ENCODE measurements around the gene SLC36A3.
"Not testable (repeated sequence)": the region's sequence is repeated elsewhere in the genome, so short reads cannot be mapped to it uniquely, and the experiment has no call there.

SLC36A3 gene

GRCh38 chr5:151309266-151309665 is 5.7 kb upstream of the SLC36A3 start:
- DNase-seq (ENCODE audit: low read depth in 1 of 2, low spot score in 1 of 2), result not testable (repeated sequence)

GRCh38 chr5:151298063-151298855 is 5.3 kb downstream of the SLC36A3 start:
- no peak for DNase-seq (ENCODE audit: low read depth in 1 of 2, low spot score in 1 of 2)

GRCh38 chr5:151296974-151297373 is 6.6 kb downstream of the SLC36A3 start:
- DNase-seq (ENCODE audit: low read depth in 1 of 2, low spot score in 1 of 2), result no peak

- no peak for DNase-seq (ENCODE audit: low read depth in 1 of 2, low spot score in 1 of 2)
These were observed 7.1 kb downstream of the SLC36A3 start for GRCh38 chr5:151296478-151296830.

GRCh38 chr5:151295791-151296477 is 7.6 kb downstream of the SLC36A3 start:
- no peak for DNase-seq (ENCODE audit: low read depth in 1 of 2, low spot score in 1 of 2)

- no peak for DNase-seq (ENCODE audit: low read depth in 1 of 2, low spot score in 1 of 2)
These were observed 8.4 kb downstream of the SLC36A3 start for GRCh38 chr5:151295138-151295537.

GRCh38 chr5:151293624-151294023 is 9.9 kb downstream of the SLC36A3 start:
- DNase-seq (ENCODE audit: low read depth in 1 of 2, low spot score in 1 of 2), result no peak

GRCh38 chr5:151288180-151288579 is 15.4 kb downstream of the SLC36A3 start:
- no peak for DNase-seq (ENCODE audit: low read depth in 1 of 2, low spot score in 1 of 2)

GRCh38 chr5:151286246-151286645 is 17.3 kb downstream of the SLC36A3 start:
- no peak for DNase-seq (ENCODE audit: low read depth in 1 of 2, low spot score in 1 of 2)

- DNase-seq (ENCODE audit: low read depth in 1 of 2, low spot score in 1 of 2), result no peak
These were observed 17.9 kb downstream of the SLC36A3 start for GRCh38 chr5:151285683-151286082.

- no peak for DNase-seq (ENCODE audit: low read depth in 1 of 2, low spot score in 1 of 2)
These were observed 19.1 kb downstream of the SLC36A3 start for GRCh38 chr5:151284392-151284967.

- no peak for DNase-seq (ENCODE audit: low read depth in 1 of 2, low spot score in 1 of 2)
These were observed 20.3 kb downstream of the SLC36A3 start for GRCh38 chr5:151283120-151283825.

- DNase-seq (ENCODE audit: low read depth in 1 of 2, low spot score in 1 of 2), result no peak
These were observed 22.4 kb downstream of the SLC36A3 start for GRCh38 chr5:151281001-151281639.

- DNase-seq (ENCODE audit: low read depth in 1 of 2, low spot score in 1 of 2), result no peak
These were observed 23.1 kb downstream of the SLC36A3 start for GRCh38 chr5:151280443-151280842.

GRCh38 chr5:151278845-151279244 is 24.7 kb downstream of the SLC36A3 start:
- no peak for DNase-seq (ENCODE audit: low read depth in 1 of 2, low spot score in 1 of 2)

- no peak for DNase-seq (ENCODE audit: low read depth in 1 of 2, low spot score in 1 of 2)
These were observed 27.8 kb downstream of the SLC36A3 start for GRCh38 chr5:151275803-151276202.

- DNase-seq (ENCODE audit: low read depth in 1 of 2, low spot score in 1 of 2), result no peak
These were observed 28.9 kb downstream of the SLC36A3 start for GRCh38 chr5:151274666-151275065.

GRCh38 chr5:151271336-151271735 is 32.2 kb downstream of the SLC36A3 start:
- no peak for DNase-seq (ENCODE audit: low read depth in 1 of 2, low spot score in 1 of 2)

GRCh38 chr5:151270599-151270998 is 33.0 kb downstream of the SLC36A3 start:
- peak in 1 of 2 donors; percentile 9 for DNase-seq (ENCODE audit: low read depth in 1 of 2, low spot score in 1 of 2)

GRCh38 chr5:151267491-151268260 is 35.9 kb downstream of the SLC36A3 start:
- DNase-seq (ENCODE audit: low read depth in 1 of 2, low spot score in 1 of 2), result no peak

Data from activated CD4-positive, alpha-beta T cell treated with anti-CD3 and anti-CD28 coated beads, Interleukin-2, amount 50 U/mL, for 24 hours (primary cell).